Right lung (tissue), 5 donors: ENCODE measurements around the gene PBX4. TPM values are rescaled to one million over a fixed set of nuclear protein-coding genes. Genes with fewer than 3 reads are reported as not detected.

ENCODE experiments used
- DNase-seq, 2 donors: peaks; one replicate each; pipeline ENCODE4 v3.0.0-alpha.2; 2013
- polyA plus RNA-seq, 5 donors: library from polyadenylated mRNA; unstranded; fragments of 120-200 nt; gene quantifications; one replicate each; pipeline versions ENCODE4 v1.2.1 to v1.2.3, GENCODE V29; 2013; ENCODE audit warnings: inconsistent platforms in 1 of 5, low replicate concordance in 1 of 5; ENCODE audit not compliant: insufficient read length in 5 of 5, insufficient read depth in 1 of 5

Gene PBX4
- polyA plus RNA-seq, 5 donors: 12.0 to 23.5 (median 17.4) TPM

- DNase-seq: no peak
These were observed 77.6 kb downstream of the PBX4 start for GRCh38 chr19:19540715-19541515.

GRCh38 chr19:19540064-19540714 is 78.3 kb downstream of the PBX4 start:
- no peak for DNase-seq

DNA sequence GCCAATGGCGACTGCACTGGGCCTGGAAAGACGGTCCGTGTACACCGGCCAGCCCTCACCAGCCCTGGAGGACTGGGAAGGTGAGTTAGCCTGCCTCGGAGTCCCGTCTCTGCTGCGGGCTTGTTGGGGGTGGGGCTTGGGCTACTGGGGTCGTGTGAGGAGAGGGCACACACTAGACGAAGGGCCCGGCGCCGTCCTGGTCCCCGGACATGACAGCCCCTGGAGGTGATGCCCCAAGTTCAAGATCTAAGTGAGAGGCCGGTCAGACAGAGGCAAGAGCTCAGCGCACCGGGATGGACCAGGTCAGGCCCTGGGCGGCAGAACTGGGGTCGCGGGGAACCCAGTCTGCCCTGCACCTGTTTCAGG is 78.8 kb downstream of the PBX4 start:
- no peak for DNase-seq

DNA sequence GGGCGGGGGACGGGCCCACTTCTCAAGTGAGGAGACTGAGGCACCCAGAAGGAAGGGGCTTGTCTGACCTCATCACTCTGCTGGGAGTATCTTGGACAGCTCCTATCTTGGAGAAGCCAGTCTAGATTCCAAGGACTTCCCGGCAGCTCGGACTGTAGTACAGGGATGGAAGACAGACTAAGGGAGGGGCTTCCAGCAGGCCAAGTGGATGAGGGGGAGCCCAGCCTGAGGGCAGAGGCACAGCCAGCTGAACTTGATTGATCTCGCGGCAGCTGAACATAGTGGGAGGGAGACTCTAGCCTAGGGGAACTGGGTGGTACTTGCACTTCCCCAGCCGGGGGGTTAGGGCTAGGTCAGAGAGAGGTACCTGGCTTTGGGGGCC is 79.7 kb downstream of the PBX4 start:
- DNase-seq: no peak

GRCh38 chr19:19538061-19538784 is 80.3 kb downstream of the PBX4 start, which contains the start of gene CILP2:
TSS of gene CILP2 (plus strand) at chr19:19538265. CDS start at chr19:19538350, 85 bp downstream.
- DNase-seq: no peak

DNA sequence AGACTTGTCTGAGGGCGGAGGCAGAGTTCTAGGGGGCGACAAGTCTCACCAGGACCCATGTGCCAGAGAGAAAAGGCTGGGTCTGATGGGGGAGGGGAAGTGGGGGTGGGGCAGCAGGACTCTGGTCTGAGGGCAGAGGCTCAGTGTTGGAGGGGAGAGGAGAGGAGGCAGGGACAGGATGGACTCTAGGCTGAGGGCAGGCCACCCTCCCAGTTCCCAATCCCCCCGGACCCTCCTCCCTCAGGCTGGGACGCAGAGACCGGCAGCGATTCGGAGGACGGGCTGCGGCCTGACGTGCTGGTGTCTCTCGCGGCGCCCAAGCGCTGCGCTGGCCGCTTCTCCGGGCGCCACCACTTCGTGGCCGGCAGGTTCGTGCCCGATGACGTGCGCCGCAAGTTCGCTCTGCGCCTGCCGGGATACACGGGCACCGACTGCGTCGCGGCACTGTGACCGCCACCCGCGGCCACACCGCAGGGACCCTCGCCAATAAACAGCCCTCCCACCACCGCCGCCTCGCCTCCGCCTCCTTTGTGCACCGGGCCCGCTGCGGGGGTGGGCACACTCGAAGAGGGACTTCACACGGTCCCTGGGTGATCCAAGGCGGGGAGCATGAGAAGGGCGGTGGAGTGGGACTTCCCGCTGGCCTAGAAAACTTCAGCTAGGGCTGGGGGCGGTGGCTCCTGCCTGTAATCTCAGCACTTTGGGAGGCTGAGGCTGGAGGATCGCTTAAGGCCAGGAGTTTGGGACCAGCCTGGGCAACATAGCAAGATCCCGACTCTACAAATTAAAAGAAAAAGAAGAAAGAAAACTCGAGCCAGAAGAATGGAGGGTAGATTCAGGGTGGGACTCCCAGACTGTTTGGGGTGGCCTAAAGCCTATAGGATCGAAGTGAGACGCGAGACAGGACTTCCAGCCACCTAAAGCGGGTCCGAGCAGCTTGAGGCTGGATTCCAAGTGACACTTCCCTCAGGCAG is 81.1 kb downstream of the PBX4 start:
- no peak for DNase-seq

DNA sequence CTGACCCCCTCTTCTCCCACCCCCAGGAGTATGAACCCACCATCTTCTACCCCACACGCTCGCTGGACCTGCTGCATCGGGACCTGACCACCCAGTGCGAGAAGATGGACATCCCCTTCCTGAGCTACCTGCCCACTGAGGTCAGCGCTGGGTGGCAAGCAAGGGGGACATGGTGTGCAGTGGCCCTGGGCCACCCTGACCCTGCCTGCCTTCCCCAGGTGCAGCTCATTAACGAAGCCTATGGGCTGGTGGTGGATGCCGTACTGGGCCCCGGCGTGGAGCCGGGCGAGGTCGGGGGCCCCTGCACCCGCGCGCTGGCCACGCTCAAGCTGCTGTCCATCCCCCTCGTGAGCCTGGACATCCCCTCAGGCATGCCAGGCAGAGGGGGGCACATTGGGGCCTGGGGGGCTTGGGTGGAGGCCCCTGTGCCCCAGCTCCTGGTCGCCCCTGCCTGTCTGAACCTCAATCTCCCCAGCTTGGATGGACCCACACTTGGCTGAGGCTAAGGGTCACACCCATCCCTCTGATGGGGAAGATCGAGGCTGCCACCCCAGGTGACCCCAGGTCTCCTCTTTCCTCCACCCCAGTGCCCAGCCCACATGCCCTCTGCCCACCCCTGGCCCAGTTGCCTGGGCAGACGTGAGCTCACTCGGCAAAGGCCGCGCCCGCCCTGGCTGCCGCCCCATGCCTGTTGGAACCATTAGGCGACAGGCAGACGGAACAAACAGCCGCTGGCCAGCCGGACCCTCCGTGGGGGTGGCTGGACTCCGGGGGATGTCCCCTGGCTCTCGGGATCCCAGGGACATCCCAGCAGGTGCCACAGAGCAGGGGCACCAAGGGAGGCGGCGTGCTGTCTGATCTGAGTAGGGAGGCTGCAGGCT is 82.9 kb downstream of the PBX4 start:
- no peak for DNase-seq

GRCh38 chr19:19534556-19535265 is 83.8 kb downstream of the PBX4 start:
- DNase-seq: no peak

DNA sequence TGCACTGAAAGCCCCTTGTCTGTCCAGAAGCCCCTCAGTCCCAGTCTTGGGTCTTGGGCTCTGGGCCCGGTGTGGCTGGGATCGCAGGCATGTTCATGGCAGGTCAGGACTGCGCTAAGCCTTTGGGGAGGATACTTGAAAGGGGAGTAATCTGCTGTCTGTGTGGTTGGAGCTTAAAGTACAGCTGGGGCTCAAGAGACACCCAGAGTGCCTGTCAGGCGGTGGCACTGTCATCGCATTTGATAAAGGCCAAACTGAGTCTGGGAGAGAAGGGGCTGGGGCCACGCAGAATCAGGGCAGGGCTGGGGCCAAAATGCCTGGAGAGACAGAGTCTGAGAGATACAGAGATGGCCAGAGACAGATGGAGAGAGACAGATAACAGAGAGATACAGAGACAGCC is 84.6 kb downstream of the PBX4 start:
- no peak for DNase-seq

GRCh38 chr19:19532806-19533701 is 85.4 kb downstream of the PBX4 start:
- no peak for DNase-seq

DNA sequence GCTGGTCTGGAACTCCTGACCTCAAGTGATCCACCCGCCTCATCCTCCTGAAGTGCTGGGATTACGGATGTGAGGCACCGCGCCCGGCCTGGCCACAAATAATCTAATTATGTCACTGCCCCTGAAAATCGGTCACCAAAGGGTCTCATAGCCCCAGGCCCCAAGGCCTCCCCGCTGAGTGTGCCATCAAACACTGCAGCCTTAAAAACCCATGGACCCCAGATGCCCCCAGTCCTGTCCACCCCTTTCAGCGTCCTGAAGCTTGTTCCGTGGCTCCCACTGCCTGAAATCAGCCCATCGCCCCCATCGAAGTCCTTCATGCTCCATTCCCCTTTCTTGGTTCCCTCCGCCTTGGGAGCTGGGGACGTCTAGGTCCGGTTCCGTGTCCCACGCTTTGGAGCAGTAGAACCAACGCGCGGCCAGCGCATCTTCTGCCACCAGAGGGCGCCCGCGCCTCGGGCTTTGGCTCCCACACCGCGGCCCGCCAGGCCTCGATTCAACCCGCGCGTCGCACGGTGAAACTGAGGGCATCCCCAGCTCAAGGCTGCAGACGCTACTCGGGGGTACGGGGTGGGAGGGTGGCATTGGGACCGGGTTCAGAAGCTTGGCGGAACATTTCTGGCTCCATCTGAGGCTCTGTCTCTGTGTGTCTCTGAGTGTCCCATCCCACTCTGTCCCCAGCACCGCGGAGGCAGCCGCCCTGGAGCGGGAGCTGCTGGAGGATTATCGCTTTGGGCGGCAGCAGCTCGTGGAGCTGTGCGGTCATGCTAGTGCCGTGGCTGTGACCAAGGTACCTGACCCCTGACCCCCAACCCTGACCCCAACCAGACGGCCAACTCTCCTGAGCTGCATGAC is 86.3 kb downstream of the PBX4 start:
- DNase-seq: peak; percentile 66

DNA sequence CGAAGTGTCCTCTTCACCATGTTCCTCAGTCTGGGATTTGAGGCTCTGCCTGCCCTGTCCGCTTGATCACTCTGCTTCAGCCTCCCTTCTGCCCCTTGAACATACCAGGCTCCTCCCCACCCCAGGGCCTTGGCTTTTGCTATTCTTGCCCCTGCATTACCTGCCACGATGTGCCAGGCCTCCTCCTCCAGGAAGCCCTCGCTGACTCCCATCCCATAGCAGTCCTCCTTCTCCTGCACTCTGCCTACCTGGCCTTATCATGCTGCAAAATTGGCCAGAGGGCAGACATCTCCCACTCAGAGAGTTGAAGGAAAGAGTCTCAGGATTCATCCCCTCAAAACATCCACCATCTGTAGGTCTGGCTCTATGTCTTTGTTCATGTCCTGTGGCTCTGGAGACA is 87.6 kb downstream of the PBX4 start:
- DNase-seq: no peak

- no peak for DNase-seq
These were observed 88.1 kb downstream of the PBX4 start for GRCh38 chr19:19530423-19530804.

DNA sequence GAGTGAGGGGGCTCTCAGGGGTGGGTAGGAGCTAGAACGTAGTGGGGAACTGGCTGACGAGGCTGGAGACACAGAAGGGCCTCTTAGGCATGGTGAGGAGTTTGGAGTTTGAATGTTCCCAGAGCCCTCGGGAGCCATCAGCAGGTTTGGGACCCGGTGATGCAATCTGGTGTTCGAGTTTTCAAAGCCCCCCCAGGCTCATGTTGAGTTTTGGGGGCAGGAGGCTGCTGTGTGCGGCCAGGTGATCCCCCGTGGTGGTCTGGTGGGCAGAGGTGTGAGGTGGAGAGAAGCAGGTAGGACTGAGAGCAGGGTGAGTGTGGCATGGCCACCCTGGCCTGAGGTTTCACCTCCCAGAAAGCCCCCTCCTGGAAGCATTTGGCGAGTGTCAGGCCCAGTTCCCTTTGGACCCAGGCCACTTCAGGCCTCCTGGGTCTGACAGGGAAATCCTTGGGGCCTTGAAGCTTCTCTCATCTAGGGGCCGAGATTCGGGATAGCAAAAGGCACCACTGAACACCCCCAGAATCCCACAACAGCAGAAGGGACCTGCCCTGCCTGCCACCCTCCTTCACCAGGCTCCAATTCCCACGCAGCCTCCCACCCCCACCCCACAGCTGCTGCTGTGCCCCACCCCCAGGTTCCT is 88.6 kb downstream of the PBX4 start:
- no peak for DNase-seq

GRCh38 chr19:19528721-19529490 is 89.6 kb downstream of the PBX4 start, which contains the start of gene YJEFN3:
TSS of gene YJEFN3 (plus strand) at chr19:19528911. CDS start at chr19:19528933, 22 bp downstream.
- DNase-seq: no peak
